DMS53 (cell line): ENCODE measurements around the gene NAP1L4.
A peak's percentile ranks its signal among the peaks of the same experiment; 100 is the strongest.
"Not testable (repeated sequence)": the region's sequence is repeated elsewhere in the genome, so short reads cannot be mapped to it uniquely, and the experiment has no call there.

Experiments used
- DNase-seq: peaks from one replicate; lab custom pipeline; 2025; lab: John Stamatoyannopoulos, UW

The NAP1L4 gene

GRCh38 chr11:2958251-2958650, 33.9 kb downstream of the NAP1L4 start:
- no peak for DNase-seq

- no peak for DNase-seq
Measured at GRCh38 chr11:2955906-2956476, 36.1 kb downstream of the NAP1L4 start.

- DNase-seq: no peak
Measured at GRCh38 chr11:2954263-2954662, 37.9 kb downstream of the NAP1L4 start.

GRCh38 chr11:2952290-2952689, 39.8 kb downstream of the NAP1L4 start:
- DNase-seq: no peak

- no peak for DNase-seq
Measured at GRCh38 chr11:2951231-2952110, 40.7 kb downstream of the NAP1L4 start.

- DNase-seq: no peak
Measured at GRCh38 chr11:2950825-2951224, 41.3 kb downstream of the NAP1L4 start.

- no peak for DNase-seq
Measured at GRCh38 chr11:2949920-2950319, 42.2 kb downstream of the NAP1L4 start.

GRCh38 chr11:2947744-2948143, 44.4 kb downstream of the NAP1L4 start:
- DNase-seq: no peak

GRCh38 chr11:2945757-2946287, 46.3 kb downstream of the NAP1L4 start:
- DNase-seq: peak; percentile 19

- DNase-seq: peak; percentile 70
Measured at GRCh38 chr11:2945031-2945756, 46.9 kb downstream of the NAP1L4 start.

- DNase-seq: peak; percentile 68
Measured at GRCh38 chr11:2944530-2944929, 47.6 kb downstream of the NAP1L4 start.

- DNase-seq: peak; percentile 97
Measured at GRCh38 chr11:2943711-2944118, 48.4 kb downstream of the NAP1L4 start.

- DNase-seq: no peak
Measured at GRCh38 chr11:2942872-2943710, 49.0 kb downstream of the NAP1L4 start.

GRCh38 chr11:2942447-2942846, 49.7 kb downstream of the NAP1L4 start:
- no peak for DNase-seq

- peak; percentile 91 for DNase-seq
Measured at GRCh38 chr11:2940921-2941821, 51.0 kb downstream of the NAP1L4 start.

GRCh38 chr11:2940147-2940920, 51.8 kb downstream of the NAP1L4 start:
- peak; percentile 98 for DNase-seq

- not testable (repeated sequence) for DNase-seq
Measured at GRCh38 chr11:2938458-2939418, 53.4 kb downstream of the NAP1L4 start.

GRCh38 chr11:2937641-2938457, 54.3 kb downstream of the NAP1L4 start:
- not testable (repeated sequence) for DNase-seq
